Osteocyte (in vitro differentiated cells): Measurements from ENCODE around the gene PAK4. TPM values are rescaled to one million over a fixed set of nuclear protein-coding genes. Genes with fewer than 3 reads are reported as not detected.
"Not testable (repeated sequence)": the region's sequence is repeated elsewhere in the genome, so short reads cannot be mapped to it uniquely, and the experiment has no call there.

Source experiments
- DNase-seq: peaks from one replicate; pipeline ENCODE4 v3.0.0; 2021; ENCODE audit warnings: mixed read lengths; ENCODE audit not compliant: unreplicated experiment; ENCODE audit errors: extremely low spot score
- H3K27ac Mint-ChIP-seq: one replicate; pipeline ENCODE4 v1.8.0; 2021; ENCODE audit warnings: mild to moderate bottlenecking, mixed read lengths; ENCODE audit not compliant: unreplicated experiment
- H3K27me3 Mint-ChIP-seq: one replicate; pipeline ENCODE4 v1.8.0; 2021; ENCODE audit warnings: mixed read lengths; ENCODE audit not compliant: unreplicated experiment
- H3K36me3 Mint-ChIP-seq: one replicate; pipeline ENCODE4 v1.8.0; 2021; ENCODE audit warnings: mixed read lengths; ENCODE audit not compliant: unreplicated experiment
- H3K4me1 Mint-ChIP-seq: one replicate; pipeline ENCODE4 v1.8.0; 2021; ENCODE audit warnings: mixed read lengths; ENCODE audit not compliant: unreplicated experiment
- H3K4me3 Mint-ChIP-seq: one replicate; pipeline ENCODE4 v1.8.0; 2021; ENCODE audit warnings: mild to moderate bottlenecking, moderate library complexity, mixed read lengths; ENCODE audit not compliant: unreplicated experiment
- H3K9me3 Mint-ChIP-seq: one replicate; pipeline ENCODE4 v1.8.0; 2021; ENCODE audit warnings: mixed read lengths; ENCODE audit not compliant: unreplicated experiment
- CTCF ChIP-seq: fragments of 200-600 bp; sonication (generic); IDR thresholded peaks from 2 replicates; pipeline ENCODE4 v1.5.0; 2021; ENCODE audit warnings: antibody characterized with exemption, mild to moderate bottlenecking, moderate library complexity
- total RNA-seq: library from RNA; stranded (reverse); gene quantifications from 2 replicates; pipeline ENCODE4 v1.2.1, GENCODE V29; 2021

Gene PAK4
- total RNA-seq, 1 donor from 2014 or later, result 14.8 TPM

DNA sequence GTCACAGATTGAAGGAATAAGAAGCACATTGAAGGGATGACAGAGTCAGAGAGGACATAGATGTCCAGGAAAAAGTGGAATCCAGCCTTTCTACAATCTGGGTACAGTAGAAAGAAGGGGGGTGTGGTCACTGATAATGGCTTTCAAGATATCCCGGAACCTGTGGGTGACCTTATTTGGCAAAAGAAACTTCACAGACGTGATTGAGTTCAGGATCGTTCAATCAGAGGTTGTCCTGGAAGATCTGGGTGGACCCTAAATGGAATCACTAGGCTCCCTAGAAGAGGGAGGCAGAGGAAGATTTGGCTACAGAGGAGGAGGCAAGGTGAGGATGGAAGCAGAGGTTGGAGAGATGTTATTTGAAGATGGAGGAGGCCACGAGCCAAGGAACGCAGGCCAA is 91.5 kb downstream of the PAK4 start:
- Mint-ChIP-seq H3K4me1 (no peaks in the 10 kb centered on the region), H3K9me3 (peaks cover 3% of the 10 kb centered on the region), H3K4me3 (no peak overlapping the region), H3K27ac (no peak overlapping the region), H3K36me3 (no peaks in the 10 kb centered on the region), H3K27me3 (peaks cover 22% of the 10 kb centered on the region)
- TF ChIP-seq CTCF, result no peak
- no peak for DNase-seq

DNA sequence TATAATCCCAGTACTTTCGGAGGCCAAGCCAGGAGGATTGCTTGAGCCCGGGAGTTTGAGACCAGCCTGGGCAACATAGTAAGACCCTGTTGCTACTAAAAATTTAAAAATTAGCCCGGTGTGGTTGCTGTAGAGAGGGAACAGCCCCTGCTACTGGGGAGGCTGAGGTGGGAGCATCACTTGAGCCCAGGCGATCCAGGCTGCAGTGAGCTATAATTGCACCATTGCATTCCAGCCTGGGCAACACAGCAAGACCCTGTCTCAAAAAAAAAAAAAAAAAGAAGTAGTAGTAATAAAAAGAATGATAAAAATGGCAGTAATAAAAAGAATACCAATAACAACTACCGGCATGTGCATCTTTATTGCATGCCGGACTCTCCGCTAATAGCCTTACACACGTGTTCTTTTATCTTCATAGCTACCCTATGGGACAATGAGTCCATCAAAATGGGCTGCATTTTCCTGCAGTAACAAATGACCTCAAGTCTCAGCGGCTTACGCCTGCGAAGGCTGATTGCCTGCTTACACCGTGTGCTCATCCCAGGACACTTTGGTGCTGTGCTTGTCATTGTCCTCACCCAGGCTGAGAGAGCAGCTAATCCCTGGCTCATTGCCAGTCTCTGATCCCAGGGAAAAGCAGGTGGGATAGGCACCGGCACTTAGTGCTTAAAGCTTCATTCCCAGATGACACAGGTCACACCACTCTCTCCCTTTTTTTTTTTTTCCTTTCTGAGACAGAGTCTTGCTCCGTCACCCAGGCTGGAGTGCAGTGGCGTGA is 92.8 kb downstream of the PAK4 start:
- Mint-ChIP-seq H3K9me3 (peaks cover 3% of the 10 kb centered on the region), H3K27me3 (peaks cover 20% of the 10 kb centered on the region), H3K27ac (no peak overlapping the region), H3K4me1 (no peaks in the 10 kb centered on the region), H3K4me3 (no peak overlapping the region), H3K36me3 (no peaks in the 10 kb centered on the region)
- no peak for TF ChIP-seq CTCF
- no peak for DNase-seq

- not testable (repeated sequence) for H3K4me3 Mint-ChIP-seq, H3K9me3 Mint-ChIP-seq, H3K27ac Mint-ChIP-seq, DNase-seq, H3K36me3 Mint-ChIP-seq, H3K4me1 Mint-ChIP-seq
- H3K27me3 Mint-ChIP-seq, result peaks cover 17% of the 10 kb centered on the region
Observed at GRCh38 chr19:39219108-39219507, 93.5 kb downstream of the PAK4 start.

- DNase-seq, result no peak
- Mint-ChIP-seq H3K36me3 (no peaks in the 10 kb centered on the region), H3K9me3 (no peaks in the 10 kb centered on the region), H3K4me1 (no peaks in the 10 kb centered on the region), H3K27ac (no peak overlapping the region), H3K4me3 (no peak overlapping the region), H3K27me3 (peaks cover 26% of the 10 kb centered on the region)
- TF ChIP-seq CTCF, result no peak
Observed at GRCh38 chr19:39223703-39224279, 98.2 kb downstream of the PAK4 start.

DNA sequence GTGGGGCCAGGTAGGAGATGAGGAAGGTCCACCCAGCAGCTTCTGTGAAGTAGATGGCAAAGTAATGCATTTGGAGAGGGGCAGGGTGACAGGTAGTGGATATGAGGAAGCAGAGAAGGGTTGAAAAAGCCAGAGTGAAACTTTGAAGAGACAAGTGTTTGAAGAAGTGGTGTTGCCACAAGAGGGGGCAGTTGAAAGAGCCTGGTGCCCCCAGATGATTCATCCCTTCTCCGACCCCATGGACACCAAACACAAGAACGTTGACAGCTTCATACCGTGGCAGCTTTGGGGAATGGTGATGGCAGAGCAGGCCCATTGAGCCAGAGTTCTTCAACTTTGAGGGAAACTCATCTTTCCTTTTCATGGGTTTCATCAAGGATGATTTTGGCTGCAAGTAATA is 99.3 kb downstream of the PAK4 start:
- peaks cover 22% of the 10 kb centered on the region for H3K27me3 Mint-ChIP-seq
- no peaks in the 10 kb centered on the region for H3K4me1 Mint-ChIP-seq
- no peaks in the 10 kb centered on the region for H3K9me3 Mint-ChIP-seq
- no peak overlapping the region for H3K4me3 Mint-ChIP-seq
- no peak for DNase-seq
- H3K27ac Mint-ChIP-seq, result no peak overlapping the region
- no peaks in the 10 kb centered on the region for H3K36me3 Mint-ChIP-seq
- TF ChIP-seq CTCF, result no peak

Other genes starting within 250 kb of the PAK4 start
- gene RINL, start 247.5 kb upstream of the PAK4 start, total RNA-seq, result 0.55 TPM in 1 of 2 replicates, not detected in the other
- gene SIRT2, start 226.2 kb upstream of the PAK4 start, total RNA-seq, result 70.2 and 72.4 TPM in 2 replicates
- 18.0 and 18.7 TPM in 2 replicates for gene NFKBIB, start 225.8 kb upstream of the PAK4 start, total RNA-seq
- gene CCER2, start 213.6 kb upstream of the PAK4 start, total RNA-seq, result 0.43 TPM in 1 of 2 replicates, not detected in the other
- gene SARS2, start 195.0 kb upstream of the PAK4 start, total RNA-seq, result 25.0 and 26.7 TPM in 2 replicates
- gene MRPS12, start 194.8 kb upstream of the PAK4 start, total RNA-seq, result 29.3 and 30.7 TPM in 2 replicates
- 41.3 and 44.9 TPM in 2 replicates for gene FBXO17, start 150.0 kb upstream of the PAK4 start, total RNA-seq
- 4.4 and 6.0 TPM in 2 replicates for gene FBXO27, start 93.2 kb upstream of the PAK4 start, total RNA-seq
- gene ACP7, start 41.4 kb upstream of the PAK4 start, total RNA-seq, result not detected in 2 replicates
- not detected in 2 replicates for gene NCCRP1, start 71.2 kb downstream of the PAK4 start, total RNA-seq
- gene SYCN, start 78.5 kb downstream of the PAK4 start, total RNA-seq, result not detected in 2 replicates
- not detected in 2 replicates for gene IFNL3, start 119.2 kb downstream of the PAK4 start, total RNA-seq
- gene IFNL4, start 123.1 kb downstream of the PAK4 start, total RNA-seq, result not detected in 2 replicates
- gene IFNL2, start 142.6 kb downstream of the PAK4 start, total RNA-seq, result not detected in 2 replicates
- not detected in 2 replicates for gene IFNL1, start 170.6 kb downstream of the PAK4 start, total RNA-seq
- gene LRFN1, start 195.1 kb downstream of the PAK4 start, total RNA-seq, result 0.31 and 0.35 TPM in 2 replicates
- gene GMFG, start 210.3 kb downstream of the PAK4 start, total RNA-seq, result not detected in 2 replicates
- gene SAMD4B, start 216.6 kb downstream of the PAK4 start, total RNA-seq, result 100 and 101 TPM in 2 replicates